Smooth muscle cell (in vitro differentiated cells): ENCODE results near the gene ZFP90. TPM values are rescaled to one million over a fixed set of nuclear protein-coding genes. Genes with fewer than 3 reads are reported as not detected.
A peak's percentile ranks its signal among the peaks of the same experiment; 100 is the strongest.

Experiments
- DNase-seq: peaks from one replicate; lab custom pipeline; 2025; ENCODE audit not compliant: unreplicated experiment; lab: John Stamatoyannopoulos, UW
- H2AFZ ChIP-seq: fragments of 200-600 bp; sonication (generic); 2 replicates; pipeline ENCODE4 v1.6.0; 2016; ENCODE audit warnings: antibody characterized with exemption, low read depth, mild to moderate bottlenecking
- H3F3A ChIP-seq: fragments of 200-600 bp; sonication (generic); 2 replicates; pipeline ENCODE4 v1.6.0; 2017; ENCODE audit warnings: antibody characterized with exemption, low read depth
- H3K27ac ChIP-seq: fragments of 200-600 bp; sonication (generic); 2 replicates; pipeline ENCODE4 v1.5.1; 2016; ENCODE audit warnings: low read depth, mild to moderate bottlenecking
- H3K27me3 ChIP-seq: fragments of 200-600 bp; sonication (generic); 2 replicates; pipeline ENCODE4 v1.6.1; 2016; ENCODE audit warnings: low read depth, mild to moderate bottlenecking
- H3K36me3 ChIP-seq: fragments of 200-600 bp; sonication (generic); 2 replicates; pipeline ENCODE4 v1.5.1; 2016; ENCODE audit warnings: low read depth
- H3K4me1 ChIP-seq: fragments of 200-600 bp; sonication (generic); 2 replicates; pipeline ENCODE4 v1.5.1; 2016; ENCODE audit warnings: low read depth
- H3K4me2 ChIP-seq: fragments of 200-600 bp; sonication (generic); 2 replicates; pipeline ENCODE4 v1.6.0; 2016; ENCODE audit warnings: mild to moderate bottlenecking
- H3K4me3 ChIP-seq: fragments of 200-600 bp; sonication (generic); 2 replicates; pipeline ENCODE4 v1.5.1; 2016; ENCODE audit warnings: mild to moderate bottlenecking
- H3K79me2 ChIP-seq: fragments of 200-600 bp; sonication (generic); 2 replicates; pipeline ENCODE4 v1.6.0; 2016; ENCODE audit warnings: low read depth, mild to moderate bottlenecking
- H3K9ac ChIP-seq: fragments of 200-600 bp; sonication (generic); 2 replicates; pipeline ENCODE4 v1.6.0; 2016; ENCODE audit warnings: low read depth
- H3K9me3 ChIP-seq: fragments of 200-600 bp; sonication (generic); replicated peaks from 2 replicates; pipeline ENCODE4 v1.5.1; 2016; ENCODE audit warnings: low read depth
- H4K20me1 ChIP-seq: fragments of 200-600 bp; sonication (generic); 2 replicates; pipeline ENCODE4 v1.6.0; 2016; ENCODE audit warnings: low read depth
- WGBS: methylation state at CpG from one replicate; pipeline ENCODE4 v1.1.7; 2016; ENCODE audit warnings: low lambda C conversion rate; 5-methylcytosine and 5-hydroxymethylcytosine counted together
- polyA plus RNA-seq: library from polyadenylated mRNA; unstranded; fragments of >200 nt; fragmentation: Nextera tagmentation; extraction: Ambion mirVana; gene quantifications from 2 replicates; pipeline ENCODE4 v1.2.1, GENCODE V29; 2016
- total RNA-seq: library from RNA; depleted of rRNA; stranded (reverse); fragments of >200 nt; gene quantifications from 2 replicates; pipeline ENCODE4 v1.2.3, GENCODE V29; 2014
- TF ChIP-seq, protein P1 (sequence below): fragments of 200-600 bp; sonication (generic); IDR thresholded peaks from 2 replicates; pipeline ENCODE4 v1.5.1; 2017; ENCODE audit warnings: borderline replicate concordance, mild to moderate bottlenecking, antibody characterized with exemption; ENCODE audit not compliant: insufficient read depth, poor library complexity, severe bottlenecking

ZFP90 gene
- total and polyA plus RNA-seq, 2 experiments from 2014 or later, result 14.9 to 35.1 TPM

- Histone ChIP-seq H3K4me2 (no peak overlapping the region), H2AFZ (no peak overlapping the region), H3K27me3 (no peaks in the 10 kb centered on the region), H3K4me3 (no peak overlapping the region), H3K9me3 (no peaks in the 10 kb centered on the region), H3K27ac (no peak overlapping the region), H4K20me1 (no peaks in the 10 kb centered on the region), H3K9ac (no peak overlapping the region), H3K79me2 (no peaks in the 10 kb centered on the region), H3K4me1 (no peaks in the 10 kb centered on the region), H3F3A (no peaks in the 10 kb centered on the region), H3K36me3 (no peaks in the 10 kb centered on the region)
- TF ChIP-seq, protein P1, sequence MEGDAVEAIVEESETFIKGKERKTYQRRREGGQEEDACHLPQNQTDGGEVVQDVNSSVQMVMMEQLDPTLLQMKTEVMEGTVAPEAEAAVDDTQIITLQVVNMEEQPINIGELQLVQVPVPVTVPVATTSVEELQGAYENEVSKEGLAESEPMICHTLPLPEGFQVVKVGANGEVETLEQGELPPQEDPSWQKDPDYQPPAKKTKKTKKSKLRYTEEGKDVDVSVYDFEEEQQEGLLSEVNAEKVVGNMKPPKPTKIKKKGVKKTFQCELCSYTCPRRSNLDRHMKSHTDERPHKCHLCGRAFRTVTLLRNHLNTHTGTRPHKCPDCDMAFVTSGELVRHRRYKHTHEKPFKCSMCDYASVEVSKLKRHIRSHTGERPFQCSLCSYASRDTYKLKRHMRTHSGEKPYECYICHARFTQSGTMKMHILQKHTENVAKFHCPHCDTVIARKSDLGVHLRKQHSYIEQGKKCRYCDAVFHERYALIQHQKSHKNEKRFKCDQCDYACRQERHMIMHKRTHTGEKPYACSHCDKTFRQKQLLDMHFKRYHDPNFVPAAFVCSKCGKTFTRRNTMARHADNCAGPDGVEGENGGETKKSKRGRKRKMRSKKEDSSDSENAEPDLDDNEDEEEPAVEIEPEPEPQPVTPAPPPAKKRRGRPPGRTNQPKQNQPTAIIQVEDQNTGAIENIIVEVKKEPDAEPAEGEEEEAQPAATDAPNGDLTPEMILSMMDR, result no peak
- 94% methylated on average over 6 of the region's 6 CpGs for WGBS
- no peak for DNase-seq
These were observed 19.8 kb upstream of the ZFP90 start for GRCh38 chr16:68519225-68519745.

GRCh38 chr16:68520649-68521086 lies 18.4 kb upstream of the ZFP90 start:
- DNase-seq, result peak; percentile 35
- TF ChIP-seq, protein P1, result peak; percentile 89

DNA sequence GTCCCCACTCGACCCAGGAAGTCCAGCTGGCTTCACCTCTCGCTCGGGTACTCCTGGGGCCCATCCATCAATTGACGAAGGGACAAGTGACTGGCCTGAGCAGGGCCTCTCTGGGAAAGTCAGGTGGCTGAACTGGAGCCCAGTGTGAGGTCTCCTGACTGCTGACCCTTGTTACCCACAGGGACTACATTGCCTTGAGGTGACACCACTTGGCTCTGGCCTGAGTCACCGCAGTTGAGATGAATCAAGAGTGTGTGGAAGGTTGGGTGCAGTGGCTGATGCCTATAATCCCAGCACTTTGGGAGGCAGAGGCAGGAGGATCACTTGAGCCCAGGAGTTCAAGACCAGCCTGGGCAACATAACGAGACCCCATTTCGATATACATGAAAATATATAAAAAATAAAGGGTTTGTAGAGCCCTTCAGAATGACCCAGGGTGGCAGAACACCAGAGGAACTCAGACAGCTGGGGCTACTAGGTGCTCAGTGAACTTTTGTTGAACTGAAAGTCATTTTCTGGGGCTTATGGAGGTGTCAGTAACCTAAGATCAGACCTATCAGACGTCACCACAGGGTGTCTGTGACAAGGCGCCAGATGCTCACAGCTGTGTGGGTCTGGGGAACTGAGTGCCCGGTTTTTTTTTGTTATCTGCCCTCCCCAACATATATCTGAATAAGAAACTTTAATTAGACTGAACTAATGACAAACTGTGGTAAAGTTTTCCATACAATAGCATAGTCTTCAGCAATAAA lies 14.8 kb upstream of the ZFP90 start:
- H3K4me1 ChIP-seq, result no peaks in the 10 kb centered on the region
- H3K9ac ChIP-seq, result no peak overlapping the region
- H3K27me3 ChIP-seq, result no peaks in the 10 kb centered on the region
- no peak overlapping the region for H3K27ac ChIP-seq
- no peaks in the 10 kb centered on the region for H3K36me3 ChIP-seq
- no peak for DNase-seq
- TF ChIP-seq, protein P1, result no peak
- no peaks in the 10 kb centered on the region for H3K79me2 ChIP-seq
- H3K9me3 ChIP-seq, result no peaks in the 10 kb centered on the region
- H2AFZ ChIP-seq, result no peak overlapping the region
- H4K20me1 ChIP-seq, result no peaks in the 10 kb centered on the region
- 89% methylated on average over 10 of the region's 10 CpGs for WGBS
- no peak overlapping the region for H3K4me2 ChIP-seq
- no peak overlapping the region for H3K4me3 ChIP-seq
- H3F3A ChIP-seq, result no peaks in the 10 kb centered on the region

More at GRCh38 chr16:68520649-68521086, 18.4 kb upstream of the ZFP90 start:
- Histone ChIP-seq H3K4me2 (peak overlapping the region; percentile 81), H3K36me3 (no peaks in the 10 kb centered on the region), H3K27me3 (no peaks in the 10 kb centered on the region), H3K79me2 (no peaks in the 10 kb centered on the region), H3K9ac (peak overlapping the region; percentile 29), H4K20me1 (no peaks in the 10 kb centered on the region), H3K4me3 (peak overlapping the region; percentile 36), H3K9me3 (no peaks in the 10 kb centered on the region), H3K4me1 (no peaks in the 10 kb centered on the region), H3F3A (no peaks in the 10 kb centered on the region), H3K27ac (no peak overlapping the region), H2AFZ (no peak overlapping the region)
- WGBS, result 4% methylated on average over 22 of the region's 22 CpGs
